Neural progenitor cell (in vitro differentiated cells): Measurements from ENCODE around the gene ARX. TPM values are rescaled to one million over a fixed set of nuclear protein-coding genes. Genes with fewer than 3 reads are reported as not detected.

Experiments
- DNase-seq: peaks from one replicate; pipeline ENCODE4 v3.0.0-alpha.2; 2016; ENCODE audit warnings: low spot score
- H2AFZ ChIP-seq: fragments of 200-600 bp; sonication (generic); replicated peaks from 2 replicates; pipeline ENCODE4 v1.6.1; 2016; ENCODE audit warnings: antibody characterized with exemption
- H3F3A ChIP-seq: fragments of 200-600 bp; sonication (generic); 2 replicates; pipeline ENCODE4 v1.6.1; 2016; ENCODE audit warnings: antibody characterized with exemption, low read depth
- H3K27ac ChIP-seq: fragments of 200-600 bp; sonication (generic); 2 replicates; pipeline ENCODE4 v1.5.1; 2016; ENCODE audit warnings: mild to moderate bottlenecking
- H3K27me3 ChIP-seq: fragments of 200-600 bp; sonication (generic); 2 replicates; pipeline ENCODE4 v1.6.1; 2016; ENCODE audit warnings: mild to moderate bottlenecking, moderate library complexity
- H3K36me3 ChIP-seq: fragments of 200-600 bp; sonication (generic); 2 replicates; pipeline ENCODE4 v1.5.1; 2016
- H3K4me1 ChIP-seq: fragments of 200-600 bp; sonication (generic); 2 replicates; pipeline ENCODE4 v1.6.1; 2016; ENCODE audit warnings: mixed run types
- H3K4me2 ChIP-seq: fragments of 200-600 bp; sonication (generic); 2 replicates; pipeline ENCODE4 v1.6.1; 2016
- H3K4me3 ChIP-seq: fragments of 200-600 bp; sonication (generic); 2 replicates; pipeline ENCODE4 v1.5.1; 2016
- H3K79me2 ChIP-seq: fragments of 200-600 bp; sonication (generic); 2 replicates; pipeline ENCODE4 v1.6.1; 2016; ENCODE audit warnings: low read depth
- H3K9ac ChIP-seq: fragments of 200-600 bp; sonication (generic); 2 replicates; pipeline ENCODE4 v1.6.1; 2016
- H3K9me3 ChIP-seq: fragments of 200-600 bp; sonication (generic); 2 replicates; pipeline ENCODE4 v1.5.1; 2016; ENCODE audit warnings: low read depth
- H4K20me1 ChIP-seq: fragments of 200-600 bp; sonication (generic); 2 replicates; pipeline ENCODE4 v1.6.1; 2016; ENCODE audit warnings: low read depth
- H3K27ac Mint-ChIP-seq: 3 replicates; pipeline ENCODE4 v1.8.0; 2021; ENCODE audit warnings: mixed read lengths
- H3K27me3 Mint-ChIP-seq: 2 replicates; pipeline ENCODE4 v1.8.0; 2022; ENCODE audit warnings: low read depth, mild to moderate bottlenecking, inconsistent platforms, moderate library complexity, mixed read lengths; ENCODE audit not compliant: insufficient read depth
- H3K36me3 Mint-ChIP-seq: 3 replicates; pipeline ENCODE4 v1.8.0; 2021; ENCODE audit warnings: mixed read lengths
- H3K4me1 Mint-ChIP-seq: 3 replicates; pipeline ENCODE4 v1.8.0; 2021; ENCODE audit warnings: mixed read lengths
- H3K4me3 Mint-ChIP-seq: 3 replicates; pipeline ENCODE4 v1.8.0; 2021; ENCODE audit warnings: mild to moderate bottlenecking, moderate library complexity, mixed read lengths
- H3K9me3 Mint-ChIP-seq: 3 replicates; pipeline ENCODE4 v1.8.0; 2020; ENCODE audit warnings: mixed read lengths
- EZH2 ChIP-seq: fragments of 200-600 bp; sonication (generic); IDR thresholded peaks from 2 replicates; pipeline ENCODE4 v1.6.1; 2017; ENCODE audit warnings: antibody characterized with exemption, mild to moderate bottlenecking, moderate library complexity
- EZH2phosphoT487 ChIP-seq: fragments of 200-600 bp; sonication (generic); IDR thresholded peaks from 2 replicates; pipeline ENCODE4 v1.6.1; 2017; ENCODE audit warnings: antibody characterized with exemption
- total RNA-seq: library from RNA; depleted of rRNA; stranded (reverse); fragments of >200 nt; gene quantifications from 2 replicates; pipeline ENCODE4 v1.2.3, GENCODE V29; 2015; ENCODE audit warnings: low replicate concordance
- TF ChIP-seq, protein P1 (sequence below): fragments of 200-600 bp; sonication (generic); IDR thresholded peaks from 2 replicates; pipeline ENCODE4 v1.5.1; 2017; ENCODE audit warnings: antibody characterized with exemption, mild to moderate bottlenecking

Gene ARX
- total RNA-seq = 5.3 and 9.0 TPM in 2 replicates

DNA sequence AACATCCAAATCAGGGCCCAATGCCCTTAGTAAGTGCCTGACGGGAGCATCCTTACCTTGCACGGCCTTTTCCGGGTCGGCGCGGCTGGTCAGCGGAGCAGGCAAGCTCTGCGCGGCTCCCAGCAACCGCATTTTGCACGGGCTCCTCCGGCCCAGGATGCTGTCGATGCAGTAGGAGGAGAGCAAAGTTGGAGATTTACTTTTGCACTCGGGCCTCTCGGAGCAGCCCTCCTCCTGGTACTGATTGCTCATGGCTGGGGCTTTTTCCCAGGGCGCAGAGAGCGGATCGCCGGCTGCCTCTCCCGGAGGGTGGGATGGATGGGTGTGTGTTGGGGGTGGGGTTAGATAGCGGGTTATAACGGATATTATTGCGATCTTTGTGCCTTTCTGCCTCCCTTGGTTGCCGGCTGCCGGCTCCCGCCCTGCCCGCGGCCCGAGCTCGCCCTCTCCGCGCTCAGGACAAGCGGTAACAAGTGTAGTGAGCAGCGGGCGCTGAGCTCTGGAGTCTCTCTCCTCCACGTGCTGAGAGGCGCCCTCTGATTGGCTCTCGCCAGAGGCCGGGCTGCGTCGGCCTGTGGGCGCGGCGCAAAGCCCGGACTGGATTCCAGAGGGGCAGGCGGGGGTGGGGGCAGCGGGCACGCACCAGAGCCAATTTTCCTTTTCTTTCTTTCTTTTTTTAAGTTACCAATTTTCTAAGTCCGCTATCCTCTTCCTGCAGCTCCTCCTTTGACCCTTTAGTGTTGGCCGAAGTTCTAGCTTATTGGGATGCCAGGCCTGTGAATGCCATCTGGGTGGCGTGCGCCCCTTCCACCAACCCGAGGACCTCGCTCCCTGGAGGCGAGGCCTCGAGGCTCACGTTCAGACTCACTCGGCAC lies at the start of gene ARX:
Gene ARX (minus strand): TSS at position 480 of the 875 bp plus-strand sequence. CDS start 228 bp downstream, at position 252.
- peak within 1 kb of the TSS; percentile 53 for H2AFZ ChIP-seq
- peaks cover 87% of the 10 kb centered on the region for H3K27me3 Mint-ChIP-seq

DNA sequence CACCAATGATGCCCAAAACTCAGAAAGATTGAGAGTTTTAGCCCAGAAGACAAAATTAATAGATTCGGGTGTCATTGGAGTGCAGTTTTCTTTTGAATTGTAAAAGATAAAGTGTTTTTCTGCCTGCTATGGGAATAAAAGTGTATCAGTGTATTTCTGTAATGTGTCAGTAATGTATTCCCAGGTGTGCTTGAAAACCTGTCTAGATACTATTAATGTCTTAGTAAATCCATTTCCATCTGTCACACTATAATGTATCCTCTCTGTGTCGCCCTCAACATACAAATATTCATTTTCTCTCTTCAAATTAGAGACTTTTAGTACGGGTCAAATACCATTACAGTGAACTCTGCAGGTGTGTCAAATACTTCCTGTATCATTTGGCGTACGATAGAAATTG lies 43.5 kb upstream of the ARX start:
- H3K4me3 ChIP-seq = no peak overlapping the region
- Mint-ChIP-seq H3K27me3 (no peaks in the 10 kb centered on the region), H3K36me3 (no peaks in the 10 kb centered on the region), H3K27ac (no peak overlapping the region), H3K4me3 (no peak overlapping the region), H3K9me3 (peaks cover 3% of the 10 kb centered on the region), H3K4me1 (no peaks in the 10 kb centered on the region)
- no peak for TF ChIP-seq EZH2
- no peak for TF ChIP-seq EZH2phosphoT487
- peaks cover 3% of the 10 kb centered on the region for H3K9me3 ChIP-seq
- H4K20me1 ChIP-seq = no peaks in the 10 kb centered on the region
- H3K27me3 ChIP-seq = no peaks in the 10 kb centered on the region
- no peaks in the 10 kb centered on the region for H3K79me2 ChIP-seq
- no peak overlapping the region for H3K4me2 ChIP-seq
- no peak for DNase-seq
- H3F3A ChIP-seq = no peaks in the 10 kb centered on the region
- peaks cover 4% of the 10 kb centered on the region for H3K4me1 ChIP-seq
- no peak overlapping the region for H3K9ac ChIP-seq
- no peak overlapping the region for H3K27ac ChIP-seq
- no peak overlapping the region for H2AFZ ChIP-seq
- peaks cover 4% of the 10 kb centered on the region for H3K36me3 ChIP-seq

More for the DNA sequence above, at the start of gene ARX:
- peak; percentile 97 for DNase-seq
- H3K36me3 ChIP-seq = no peaks in the 10 kb centered on the region
- H4K20me1 ChIP-seq = peaks cover 72% of the 10 kb centered on the region
- TF ChIP-seq, protein P1, sequence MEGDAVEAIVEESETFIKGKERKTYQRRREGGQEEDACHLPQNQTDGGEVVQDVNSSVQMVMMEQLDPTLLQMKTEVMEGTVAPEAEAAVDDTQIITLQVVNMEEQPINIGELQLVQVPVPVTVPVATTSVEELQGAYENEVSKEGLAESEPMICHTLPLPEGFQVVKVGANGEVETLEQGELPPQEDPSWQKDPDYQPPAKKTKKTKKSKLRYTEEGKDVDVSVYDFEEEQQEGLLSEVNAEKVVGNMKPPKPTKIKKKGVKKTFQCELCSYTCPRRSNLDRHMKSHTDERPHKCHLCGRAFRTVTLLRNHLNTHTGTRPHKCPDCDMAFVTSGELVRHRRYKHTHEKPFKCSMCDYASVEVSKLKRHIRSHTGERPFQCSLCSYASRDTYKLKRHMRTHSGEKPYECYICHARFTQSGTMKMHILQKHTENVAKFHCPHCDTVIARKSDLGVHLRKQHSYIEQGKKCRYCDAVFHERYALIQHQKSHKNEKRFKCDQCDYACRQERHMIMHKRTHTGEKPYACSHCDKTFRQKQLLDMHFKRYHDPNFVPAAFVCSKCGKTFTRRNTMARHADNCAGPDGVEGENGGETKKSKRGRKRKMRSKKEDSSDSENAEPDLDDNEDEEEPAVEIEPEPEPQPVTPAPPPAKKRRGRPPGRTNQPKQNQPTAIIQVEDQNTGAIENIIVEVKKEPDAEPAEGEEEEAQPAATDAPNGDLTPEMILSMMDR = no peak
- TF ChIP-seq EZH2phosphoT487 (peak; percentile 3), EZH2 (peak; percentile 14)
- no peak within 1 kb of the TSS for H3K27ac Mint-ChIP-seq
- H3K4me1 Mint-ChIP-seq = peaks cover 35% of the 10 kb centered on the region
- H3K4me3 Mint-ChIP-seq = peak within 1 kb of the TSS; percentile 83
- peaks cover 99% of the 10 kb centered on the region for H3K27me3 ChIP-seq
- peaks cover 13% of the 10 kb centered on the region for H3K79me2 ChIP-seq
- no peaks in the 10 kb centered on the region for H3K36me3 Mint-ChIP-seq
- H3K27ac ChIP-seq = no peak within 1 kb of the TSS
- no peaks in the 10 kb centered on the region for H3K9me3 Mint-ChIP-seq
- peak within 1 kb of the TSS; percentile 82 for H3K4me2 ChIP-seq
- peaks cover 48% of the 10 kb centered on the region for H3K4me1 ChIP-seq
- H3K4me3 ChIP-seq = peak within 1 kb of the TSS; percentile 52
- no peak within 1 kb of the TSS for H3K9ac ChIP-seq
- H3K9me3 ChIP-seq = no peaks in the 10 kb centered on the region
- peaks cover 62% of the 10 kb centered on the region for H3F3A ChIP-seq

DNA sequence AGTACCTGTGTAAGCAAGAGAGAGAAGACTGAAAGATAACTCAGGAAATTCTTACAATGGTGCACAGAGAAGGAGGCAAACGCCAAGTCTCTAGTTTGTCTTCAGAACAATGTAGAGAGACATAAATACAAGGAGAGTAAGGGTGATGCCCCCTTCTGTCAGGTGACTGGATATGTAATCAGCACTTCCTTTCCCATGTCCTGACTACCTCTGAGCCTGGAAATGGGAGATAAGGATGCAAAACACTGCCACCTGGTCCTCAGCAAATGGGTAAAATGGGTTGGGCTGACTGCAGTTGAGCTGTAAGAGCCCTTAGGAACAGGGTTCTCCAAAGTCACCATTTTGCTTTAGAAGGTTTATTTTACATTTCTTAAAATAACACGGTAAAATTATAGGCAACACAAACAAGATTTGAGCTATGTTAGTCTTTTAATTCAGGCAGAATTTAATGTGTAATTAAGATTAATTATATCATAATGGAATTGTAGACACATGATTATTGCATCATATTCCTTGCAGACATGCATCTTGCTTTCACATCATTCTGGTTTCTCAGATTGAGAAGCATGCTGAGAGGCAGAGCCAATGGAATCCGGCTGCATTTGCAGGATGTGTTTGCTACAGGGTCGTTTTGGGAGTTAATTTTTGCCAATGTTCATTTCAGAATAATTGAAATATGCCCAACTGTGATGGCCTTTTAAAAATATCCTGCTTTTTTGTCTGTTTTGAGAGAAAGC lies 37.2 kb upstream of the ARX start:
- H3K9me3 Mint-ChIP-seq = peaks cover 3% of the 10 kb centered on the region
- no peaks in the 10 kb centered on the region for H3K27me3 ChIP-seq
- peaks cover 32% of the 10 kb centered on the region for H3K4me1 ChIP-seq
- H3K27ac Mint-ChIP-seq = no peak overlapping the region
- H3K9ac ChIP-seq = no peak overlapping the region
- no peak overlapping the region for H3K4me3 Mint-ChIP-seq
- no peak overlapping the region for H3K4me2 ChIP-seq
- H3K27ac ChIP-seq = no peak overlapping the region
- no peak for DNase-seq
- H2AFZ ChIP-seq = peak overlapping the region; percentile 91
- H3K27me3 Mint-ChIP-seq = no peaks in the 10 kb centered on the region
- no peaks in the 10 kb centered on the region for H4K20me1 ChIP-seq
- H3K79me2 ChIP-seq = no peaks in the 10 kb centered on the region
- TF ChIP-seq EZH2 (no peak), EZH2phosphoT487 (no peak)
- TF ChIP-seq, protein P1 = no peak
- peaks cover 3% of the 10 kb centered on the region for H3K4me1 Mint-ChIP-seq
- H3K4me3 ChIP-seq = no peak overlapping the region
- H3K9me3 ChIP-seq = peaks cover 3% of the 10 kb centered on the region
- H3K36me3 ChIP-seq = peaks cover 4% of the 10 kb centered on the region
- no peaks in the 10 kb centered on the region for H3K36me3 Mint-ChIP-seq
- peaks cover 6% of the 10 kb centered on the region for H3F3A ChIP-seq
